ENCODE data around the gene LHFPL6.

The LHFPL6 gene

GRCh38 chr13:39374741-39375189 is 228.2 kb downstream of the LHFPL6 start:
- Histone ChIP-seq H3K36me3 (replicated peaks; ENCODE audit: insufficient read depth, low read length) (no peaks in the 10 kb centered on the region), H3K4me3 (ENCODE audit: low read length) (no peak overlapping the region), H3F3A (ENCODE audit: insufficient read depth, low read length) (no peaks in the 10 kb centered on the region), H2AFZ (ENCODE audit: low read length) (no peak overlapping the region), H3K9ac (ENCODE audit: low read length) (no peak overlapping the region), H3K4me1 (ENCODE audit: low read length) (no peaks in the 10 kb centered on the region), H4K20me1 (ENCODE audit: insufficient read depth, low read length) (no peaks in the 10 kb centered on the region), H3K27ac (ENCODE audit: low read length) (no peak overlapping the region), H3K4me2 (ENCODE audit: low read depth, low read length) (no peak overlapping the region), H3K9me3 (replicated peaks; ENCODE audit: insufficient read depth, low read length) (no peaks in the 10 kb centered on the region), H3K79me2 (ENCODE audit: low read length) (no peaks in the 10 kb centered on the region), H3K9me2 (replicated peaks; ENCODE audit: insufficient read depth, low read length) (no peaks in the 10 kb centered on the region), H3K27me3 (replicated peaks; ENCODE audit: insufficient read depth, low read length) (no peaks in the 10 kb centered on the region)
- DNase-seq = no peak
- TF ChIP-seq EZH2 (optimal IDR thresholded peaks at IDR 0.05; ENCODE audit: low read depth, low read length) = no peak
- TF ChIP-seq EZH2phosphoT487 (IDR thresholded peaks at IDR 0.05; ENCODE audit: low read length) = no peak
- no peak for TF ChIP-seq CTCF (IDR thresholded peaks at IDR 0.05; ENCODE audit: low read length)

- H3K27me3 ChIP-seq (replicated peaks; ENCODE audit: insufficient read depth, low read length) = no peaks in the 10 kb centered on the region
- H3K79me2 ChIP-seq (ENCODE audit: low read length) = no peaks in the 10 kb centered on the region
- no peaks in the 10 kb centered on the region for H3K4me1 ChIP-seq (ENCODE audit: low read length)
- DNase-seq = no peak
- H3K4me2 ChIP-seq (ENCODE audit: low read depth, low read length) = no peak overlapping the region
- no peak overlapping the region for H3K4me3 ChIP-seq (ENCODE audit: low read length)
- H3K9me3 ChIP-seq (replicated peaks; ENCODE audit: insufficient read depth, low read length) = no peaks in the 10 kb centered on the region
- no peak overlapping the region for H2AFZ ChIP-seq (ENCODE audit: low read length)
- H3K9me2 ChIP-seq (replicated peaks; ENCODE audit: insufficient read depth, low read length) = no peaks in the 10 kb centered on the region
- H3K27ac ChIP-seq (ENCODE audit: low read length) = no peak overlapping the region
- TF ChIP-seq EZH2phosphoT487 (IDR thresholded peaks at IDR 0.05; ENCODE audit: low read length) (no peak), CTCF (IDR thresholded peaks at IDR 0.05; ENCODE audit: low read length) (no peak), EZH2 (optimal IDR thresholded peaks at IDR 0.05; ENCODE audit: low read depth, low read length) (no peak)
- no peak overlapping the region for H3K9ac ChIP-seq (ENCODE audit: low read length)
- no peaks in the 10 kb centered on the region for H3F3A ChIP-seq (ENCODE audit: insufficient read depth, low read length)
- no peaks in the 10 kb centered on the region for H4K20me1 ChIP-seq (ENCODE audit: insufficient read depth, low read length)
- no peaks in the 10 kb centered on the region for H3K36me3 ChIP-seq (replicated peaks; ENCODE audit: insufficient read depth, low read length)
Measured at GRCh38 chr13:39373145-39373544, 229.8 kb downstream of the LHFPL6 start.

- no peaks in the 10 kb centered on the region for H3F3A ChIP-seq (ENCODE audit: insufficient read depth, low read length)
- no peaks in the 10 kb centered on the region for H3K9me2 ChIP-seq (replicated peaks; ENCODE audit: insufficient read depth, low read length)
- H3K4me3 ChIP-seq (ENCODE audit: low read length) = no peak overlapping the region
- no peak overlapping the region for H3K4me2 ChIP-seq (ENCODE audit: low read depth, low read length)
- H2AFZ ChIP-seq (ENCODE audit: low read length) = no peak overlapping the region
- H3K79me2 ChIP-seq (ENCODE audit: low read length) = no peaks in the 10 kb centered on the region
- H4K20me1 ChIP-seq (ENCODE audit: insufficient read depth, low read length) = no peaks in the 10 kb centered on the region
- H3K9ac ChIP-seq (ENCODE audit: low read length) = no peak overlapping the region
- no peaks in the 10 kb centered on the region for H3K36me3 ChIP-seq (replicated peaks; ENCODE audit: insufficient read depth, low read length)
- no peak for DNase-seq
- no peaks in the 10 kb centered on the region for H3K4me1 ChIP-seq (ENCODE audit: low read length)
- no peaks in the 10 kb centered on the region for H3K9me3 ChIP-seq (replicated peaks; ENCODE audit: insufficient read depth, low read length)
- H3K27me3 ChIP-seq (replicated peaks; ENCODE audit: insufficient read depth, low read length) = no peaks in the 10 kb centered on the region
- TF ChIP-seq EZH2 (optimal IDR thresholded peaks at IDR 0.05; ENCODE audit: low read depth, low read length) (no peak), EZH2phosphoT487 (IDR thresholded peaks at IDR 0.05; ENCODE audit: low read length) (no peak), CTCF (IDR thresholded peaks at IDR 0.05; ENCODE audit: low read length) (no peak)
- no peak overlapping the region for H3K27ac ChIP-seq (ENCODE audit: low read length)
Measured at GRCh38 chr13:39371706-39372105, 231.3 kb downstream of the LHFPL6 start.

Data from MM.1S (cell line).